CD4-positive, alpha-beta T cell treated with Interleukin-4 for 4 hours (primary cell): ENCODE results near the gene FBXO31.
"Not testable (repeated sequence)": the region's sequence is repeated elsewhere in the genome, so short reads cannot be mapped to it uniquely, and the experiment has no call there.

Source experiments
- DNase-seq: peaks from one replicate; pipeline ENCODE4 v3.0.0-alpha.2; 2020

FBXO31 gene

GRCh38 chr16:87384162-87384874, 742 bp upstream of the FBXO31 start:
- DNase-seq = no peak

- DNase-seq = no peak
Measured at GRCh38 chr16:87382023-87382785, 1.4 kb downstream of the FBXO31 start.

GRCh38 chr16:87380881-87381280, 2.7 kb downstream of the FBXO31 start:
- no peak for DNase-seq

- DNase-seq = no peak
Measured at GRCh38 chr16:87380403-87380802, 3.2 kb downstream of the FBXO31 start.

GRCh38 chr16:87379312-87379752, 4.2 kb downstream of the FBXO31 start:
- not testable (repeated sequence) for DNase-seq

GRCh38 chr16:87376660-87377059, 6.9 kb downstream of the FBXO31 start:
- no peak for DNase-seq

- no peak for DNase-seq
Measured at GRCh38 chr16:87375426-87376135, 8.0 kb downstream of the FBXO31 start.

- DNase-seq = no peak
Measured at GRCh38 chr16:87374313-87374712, 9.3 kb downstream of the FBXO31 start.

GRCh38 chr16:87372305-87372704, 11.3 kb downstream of the FBXO31 start:
- DNase-seq = no peak

GRCh38 chr16:87371261-87371866, 12.2 kb downstream of the FBXO31 start:
- DNase-seq = no peak

GRCh38 chr16:87369796-87370719, 13.5 kb downstream of the FBXO31 start:
- no peak for DNase-seq

GRCh38 chr16:87369117-87369765, 14.3 kb downstream of the FBXO31 start:
- DNase-seq = no peak

GRCh38 chr16:87368029-87368770, 15.4 kb downstream of the FBXO31 start:
- no peak for DNase-seq

- no peak for DNase-seq
Measured at GRCh38 chr16:87367529-87367928, 16.0 kb downstream of the FBXO31 start.

- DNase-seq = no peak
Measured at GRCh38 chr16:87366930-87367329, 16.6 kb downstream of the FBXO31 start.

GRCh38 chr16:87366288-87366687, 17.3 kb downstream of the FBXO31 start:
- DNase-seq = no peak

GRCh38 chr16:87365021-87365713, 18.4 kb downstream of the FBXO31 start:
- no peak for DNase-seq

GRCh38 chr16:87363771-87364455, 19.7 kb downstream of the FBXO31 start:
- DNase-seq = no peak

GRCh38 chr16:87362828-87363559, 20.6 kb downstream of the FBXO31 start:
- not testable (repeated sequence) for DNase-seq
